22Rv1 (cell line): Measurements from ENCODE around the gene XXYLT1.

Experiments used
- CTCF ChIP-seq: fragments of 450-650 bp; IDR thresholded peaks from 2 replicates; pipeline ENCODE4 v1.5.1; 2017; ENCODE audit warnings: mild to moderate bottlenecking
- ZFX ChIP-seq: fragments of 450-650 bp; IDR thresholded peaks from 2 replicates; pipeline ENCODE4 v1.6.1; 2017; ENCODE audit warnings: antibody characterized with exemption, borderline replicate concordance

- no peak for TF ChIP-seq CTCF
- TF ChIP-seq ZFX: no peak
Measured at GRCh38 chr3:195146131-195146530, 124.8 kb downstream of the XXYLT1 start.
